ENCODE data around the gene CTU2. TPM values are rescaled to one million over a fixed set of nuclear protein-coding genes. Genes with fewer than 3 reads are reported as not detected.
A peak's percentile ranks its signal among the peaks of the same experiment; 100 is the strongest.

The CTU2 gene
- total and polyA plus RNA-seq, 7 experiments from 2014 or later, result 13.0 to 43.3 (median 26.1) TPM

DNA sequence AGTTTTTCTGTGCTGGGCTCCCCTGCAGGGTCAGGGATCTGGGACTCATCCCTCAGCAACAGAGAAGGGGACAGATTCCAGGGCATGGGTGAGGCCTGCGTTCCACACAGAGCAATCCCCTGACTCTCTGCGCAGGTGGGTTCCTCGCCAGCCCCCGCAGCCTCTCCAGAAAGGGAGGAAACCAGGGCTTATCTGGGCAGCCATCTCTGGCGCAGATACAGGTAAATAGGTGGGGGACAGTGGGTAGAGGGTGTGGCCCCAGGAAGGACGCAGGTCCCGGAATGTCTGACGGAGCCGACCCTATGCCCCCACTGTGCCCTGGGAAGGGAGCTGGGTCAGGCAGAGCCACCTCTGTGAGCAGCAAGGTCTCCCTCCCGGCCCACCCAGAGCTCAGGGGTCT is 55.5 kb downstream of the CTU2 start:
- no peaks in the 10 kb centered on the region for H3K9me3 Mint-ChIP-seq
- Histone ChIP-seq H3K4me1 (ENCODE audit: control insufficient read depth in 2 of 2, insufficient read depth in 2 of 2, low read length in 2 of 2) (peaks cover 3 to 23% of the 10 kb centered on the region in 2 donors), H3K27me3 (ENCODE audit: control insufficient read depth in 2 of 2, insufficient read depth in 2 of 2, low read length in 2 of 2) (no peaks in the 10 kb centered on the region), H3K36me3 (ENCODE audit: control insufficient read depth in 2 of 3, insufficient read depth in 3 of 3, low read length in 3 of 3) (no peaks in the 10 kb centered on the region), H3K9me3 (ENCODE audit: control insufficient read depth in 2 of 3, low read length in 3 of 3) (no peaks in the 10 kb centered on the region), H3K4me3 (ENCODE audit: low read length) (no peak overlapping the region), H3K27ac (ENCODE audit: low read depth, low read length) (no peak overlapping the region)
- ATAC-seq (no peak), DNase-seq (no peak)
- no peak overlapping the region for H3K27ac Mint-ChIP-seq
- CTCF ChIA-PET, result no interaction called here
- H3K4me1 Mint-ChIP-seq, result peaks cover 8 to 25% (median 13%) of the 10 kb centered on the region in 7 donors
- no peak overlapping the region for H3K4me3 Mint-ChIP-seq
- H3K36me3 Mint-ChIP-seq, result peaks cover 0 to 6% (median 0%) of the 10 kb centered on the region in 5 donors
- H3K27me3 Mint-ChIP-seq, result no peaks in the 10 kb centered on the region
- intact Hi-C loops (cut with micrococcal nuclease), result no loop called here
- POLR2A ChIA-PET, result interaction anchor here (1.2 to 1.4 kb wide), 2 partner anchors 16 to 19 kb away, joined by 3 to 7 read pairs; no protein-coding TSS in a partner anchor

DNA sequence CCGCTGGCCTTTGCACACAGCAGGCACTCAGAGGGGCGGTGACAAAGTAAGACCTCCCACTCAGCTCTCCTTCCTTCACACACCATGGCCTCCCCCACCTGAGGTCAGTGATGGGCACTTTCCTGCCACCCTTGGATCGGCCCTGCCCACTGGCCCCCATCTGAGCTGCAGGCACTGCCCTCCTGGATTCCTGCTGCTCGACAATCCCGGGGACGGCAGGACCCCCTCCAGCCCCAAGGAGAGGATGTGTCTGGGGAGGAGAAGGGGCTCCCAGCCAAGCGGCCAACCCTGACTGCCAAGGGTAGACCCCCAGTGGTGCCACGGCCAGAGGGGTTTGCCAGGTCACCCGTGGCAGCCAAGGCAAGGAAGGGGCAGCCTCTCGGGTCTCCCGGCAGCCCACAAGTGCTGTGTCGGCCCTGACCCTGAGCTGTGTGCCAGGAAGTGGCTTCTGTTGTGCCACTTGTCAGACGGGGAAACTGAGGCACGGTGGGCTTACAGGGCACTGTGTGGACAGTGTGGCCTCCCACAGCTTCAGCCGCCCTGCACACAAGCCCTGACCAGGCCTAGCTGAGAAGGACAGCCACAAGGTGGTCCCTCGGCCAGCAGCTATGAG is 56.1 kb downstream of the CTU2 start:
- Histone ChIP-seq H3K36me3 (ENCODE audit: control insufficient read depth in 2 of 3, insufficient read depth in 3 of 3, low read length in 3 of 3) (no peaks in the 10 kb centered on the region), H3K27me3 (ENCODE audit: control insufficient read depth in 2 of 2, insufficient read depth in 2 of 2, low read length in 2 of 2) (no peaks in the 10 kb centered on the region), H3K9me3 (ENCODE audit: control insufficient read depth in 2 of 3, low read length in 3 of 3) (no peaks in the 10 kb centered on the region), H3K4me3 (ENCODE audit: low read length) (no peak overlapping the region), H3K27ac (ENCODE audit: low read depth, low read length) (no peak overlapping the region), H3K4me1 (ENCODE audit: control insufficient read depth in 2 of 2, insufficient read depth in 2 of 2, low read length in 2 of 2) (peaks cover 3 to 27% of the 10 kb centered on the region in 2 donors)
- Mint-ChIP-seq H3K27me3 (no peaks in the 10 kb centered on the region), H3K27ac (no peak overlapping the region), H3K36me3 (peaks cover 0 to 6% (median 0%) of the 10 kb centered on the region in 5 donors), H3K4me3 (no peak overlapping the region), H3K4me1 (peaks cover 8 to 30% (median 17%) of the 10 kb centered on the region in 7 donors), H3K9me3 (peaks cover 0 to 2% (median 0%) of the 10 kb centered on the region in 11 donors)
- intact Hi-C loops (cut with micrococcal nuclease), result no loop called here
- no peak for DNase-seq
- ChIA-PET POLR2A (interaction anchor here (1.2 to 1.4 kb wide), 2 partner anchors 17 to 19 kb away, joined by 3 to 7 read pairs; no protein-coding TSS in a partner anchor), CTCF (interaction anchor here (0.6 kb wide), 1 partner anchor 32 kb away, joined by 3 read pairs; no protein-coding TSS in a partner anchor)
- ATAC-seq, result no peak

DNA sequence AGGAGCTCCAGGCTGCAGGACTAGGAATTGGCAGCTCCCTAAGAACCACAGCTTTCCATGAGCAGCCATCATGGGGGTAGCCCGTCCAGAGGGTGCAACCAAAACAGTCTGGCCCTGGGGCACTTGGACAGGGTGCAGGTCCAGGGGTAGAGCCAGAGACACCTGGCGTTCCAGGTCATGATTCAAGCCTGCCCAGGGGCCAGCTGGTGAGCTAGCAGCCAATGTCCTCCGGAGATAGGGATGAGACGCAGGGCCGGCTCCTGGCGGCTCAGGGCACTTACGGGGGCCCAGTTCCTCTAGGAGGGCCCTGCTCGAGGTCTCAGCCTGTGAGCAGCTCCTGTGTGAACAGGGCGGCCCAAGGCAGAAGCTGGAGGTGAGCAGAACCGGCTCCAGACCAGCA is 56.6 kb downstream of the CTU2 start:
- Histone ChIP-seq H3K4me1 (ENCODE audit: control insufficient read depth in 2 of 2, insufficient read depth in 2 of 2, low read length in 2 of 2) (peaks cover 3 to 32% of the 10 kb centered on the region in 2 donors), H3K4me3 (ENCODE audit: low read length) (no peak overlapping the region), H3K9me3 (ENCODE audit: control insufficient read depth in 2 of 3, low read length in 3 of 3) (no peaks in the 10 kb centered on the region), H3K36me3 (ENCODE audit: control insufficient read depth in 2 of 3, insufficient read depth in 3 of 3, low read length in 3 of 3) (no peaks in the 10 kb centered on the region), H3K27me3 (ENCODE audit: control insufficient read depth in 2 of 2, insufficient read depth in 2 of 2, low read length in 2 of 2) (no peaks in the 10 kb centered on the region), H3K27ac (ENCODE audit: low read depth, low read length) (no peak overlapping the region)
- CTCF ChIA-PET, result interaction anchor here (0.6 kb wide), 1 partner anchor 31 kb away, joined by 3 read pairs; no protein-coding TSS in a partner anchor
- Mint-ChIP-seq H3K36me3 (peaks cover 0 to 6% (median 0%) of the 10 kb centered on the region in 5 donors), H3K9me3 (peaks cover 0 to 2% (median 0%) of the 10 kb centered on the region in 11 donors), H3K4me1 (peaks cover 8 to 30% (median 20%) of the 10 kb centered on the region in 7 donors), H3K27ac (peak overlapping the region in 1 of 9 donors; percentile 37), H3K27me3 (no peaks in the 10 kb centered on the region), H3K4me3 (no peak overlapping the region)
- intact Hi-C loops (cut with micrococcal nuclease), result no loop called here
- no peak for ATAC-seq
- POLR2A ChIA-PET, result interaction anchor here (1.2 to 1.4 kb wide), 2 partner anchors 18 kb away, joined by 3 to 7 read pairs; no protein-coding TSS in a partner anchor
- DNase-seq, result no peak

DNA sequence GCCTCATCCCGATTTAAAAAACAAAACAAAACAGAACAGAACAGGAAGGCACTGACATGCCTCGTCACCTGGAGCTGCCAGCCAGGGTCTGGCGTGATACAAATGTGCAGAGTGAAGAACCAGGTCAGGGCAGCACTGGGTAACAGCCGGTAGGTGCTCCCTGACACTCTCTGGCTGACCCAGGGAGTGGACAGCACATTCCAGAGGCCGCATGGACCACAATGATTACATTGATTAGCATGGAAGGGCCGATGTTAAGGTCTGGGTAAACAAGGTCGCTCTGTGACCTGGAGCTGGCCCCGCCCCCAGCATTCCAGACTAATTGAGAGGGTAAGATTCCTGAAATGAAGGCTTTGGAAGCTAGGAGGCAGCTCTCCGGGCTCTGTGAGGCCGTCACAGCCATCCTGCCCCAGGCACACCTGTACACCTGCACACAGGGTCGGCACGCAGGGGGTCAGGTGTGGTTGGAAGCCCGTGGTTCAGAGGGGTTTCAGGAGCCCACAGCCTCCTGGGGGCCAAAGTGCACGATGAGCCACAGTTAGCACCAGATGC is 57.3 kb downstream of the CTU2 start:
- CTCF ChIA-PET, result no interaction called here
- Histone ChIP-seq H3K27ac (ENCODE audit: low read depth, low read length) (no peak overlapping the region), H3K4me3 (ENCODE audit: low read length) (no peak overlapping the region), H3K9me3 (ENCODE audit: control insufficient read depth in 2 of 3, low read length in 3 of 3) (no peaks in the 10 kb centered on the region), H3K4me1 (ENCODE audit: control insufficient read depth in 2 of 2, insufficient read depth in 2 of 2, low read length in 2 of 2) (peaks cover 0 to 31% of the 10 kb centered on the region in 2 donors), H3K36me3 (ENCODE audit: control insufficient read depth in 2 of 3, insufficient read depth in 3 of 3, low read length in 3 of 3) (no peaks in the 10 kb centered on the region), H3K27me3 (ENCODE audit: control insufficient read depth in 2 of 2, insufficient read depth in 2 of 2, low read length in 2 of 2) (no peaks in the 10 kb centered on the region)
- Mint-ChIP-seq H3K36me3 (peaks cover 0 to 5% (median 0%) of the 10 kb centered on the region in 5 donors), H3K27ac (peak overlapping the region in 2 of 9 donors; percentile 37 to 62), H3K9me3 (peaks cover 0 to 2% (median 0%) of the 10 kb centered on the region in 11 donors), H3K4me3 (no peak overlapping the region), H3K4me1 (peaks cover 7 to 24% (median 19%) of the 10 kb centered on the region in 7 donors), H3K27me3 (no peaks in the 10 kb centered on the region)
- intact Hi-C loops (cut with micrococcal nuclease), result no loop called here
- POLR2A ChIA-PET, result interaction anchor here (1.3 kb wide), 1 partner anchor 17 kb away, joined by 3 read pairs; no protein-coding TSS in a partner anchor
- ATAC-seq (no peak), DNase-seq (no peak)

DNA sequence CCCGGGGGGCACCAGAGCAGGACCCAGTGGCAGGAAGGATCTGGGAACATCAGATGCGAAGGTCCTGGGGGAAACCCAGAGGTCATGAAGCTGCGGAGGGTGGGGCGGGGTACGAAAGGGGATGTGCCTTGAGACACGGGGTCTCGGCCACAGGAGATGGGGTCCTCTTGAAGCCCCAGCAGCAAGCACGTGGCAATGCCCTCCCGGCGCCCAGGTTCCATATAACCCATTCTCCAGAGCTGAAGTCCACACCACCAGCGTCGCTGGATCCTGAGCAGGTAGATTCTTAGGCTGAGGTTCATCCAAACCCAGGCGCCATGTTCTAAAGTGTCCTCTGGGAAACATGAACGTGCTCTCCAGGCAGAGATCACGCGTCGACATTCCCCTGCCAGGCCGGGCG is 57.8 kb downstream of the CTU2 start:
- Mint-ChIP-seq H3K9me3 (peaks cover 0 to 2% (median 0%) of the 10 kb centered on the region in 11 donors), H3K4me3 (no peak overlapping the region), H3K27me3 (no peaks in the 10 kb centered on the region), H3K4me1 (peaks cover 6 to 23% (median 16%) of the 10 kb centered on the region in 7 donors), H3K36me3 (peaks cover 0 to under 1% (median 0%) of the 10 kb centered on the region in 5 donors), H3K27ac (no peak overlapping the region)
- CTCF ChIA-PET, result no interaction called here
- H3K9me3 ChIP-seq (ENCODE audit: control insufficient read depth in 2 of 3, low read length in 3 of 3), result no peaks in the 10 kb centered on the region
- H3K27me3 ChIP-seq (ENCODE audit: control insufficient read depth in 2 of 2, insufficient read depth in 2 of 2, low read length in 2 of 2), result no peaks in the 10 kb centered on the region
- H3K4me3 ChIP-seq (ENCODE audit: low read length), result no peak overlapping the region
- intact Hi-C loops (cut with micrococcal nuclease), result no loop called here
- POLR2A ChIA-PET, result interaction anchor here (1.3 kb wide), 1 partner anchor 17 kb away, joined by 3 read pairs; no protein-coding TSS in a partner anchor
- H3K27ac ChIP-seq (ENCODE audit: low read depth, low read length), result no peak overlapping the region
- H3K36me3 ChIP-seq (ENCODE audit: control insufficient read depth in 2 of 3, insufficient read depth in 3 of 3, low read length in 3 of 3), result no peaks in the 10 kb centered on the region
- no peak for DNase-seq
- ATAC-seq, result no peak
- H3K4me1 ChIP-seq (ENCODE audit: control insufficient read depth in 2 of 2, insufficient read depth in 2 of 2, low read length in 2 of 2), result peaks cover 0 to 26% of the 10 kb centered on the region in 2 donors

DNA sequence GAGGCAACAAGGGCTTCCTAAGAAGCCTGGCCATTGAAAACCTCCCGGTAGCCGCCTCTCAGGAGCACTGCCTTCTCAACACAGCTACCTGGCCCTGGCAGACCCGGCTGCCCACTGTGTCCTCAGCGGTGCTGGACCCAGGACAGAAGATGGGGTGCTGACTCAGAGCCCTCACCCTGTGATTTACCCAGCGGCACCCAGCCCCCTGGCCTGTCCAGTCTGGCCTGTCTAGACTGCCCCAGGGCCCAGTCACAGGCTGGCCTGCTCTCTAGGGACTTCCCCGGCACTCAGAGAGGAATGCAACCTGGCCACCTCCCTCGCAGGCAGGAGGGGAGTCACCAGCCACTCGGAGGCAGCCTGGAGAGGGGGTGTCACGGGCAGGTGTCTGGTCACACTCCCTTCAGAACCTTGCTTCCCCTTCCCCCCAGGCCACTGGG is 58.6 kb downstream of the CTU2 start:
- Histone ChIP-seq H3K36me3 (ENCODE audit: control insufficient read depth in 2 of 3, insufficient read depth in 3 of 3, low read length in 3 of 3) (no peaks in the 10 kb centered on the region), H3K27me3 (ENCODE audit: control insufficient read depth in 2 of 2, insufficient read depth in 2 of 2, low read length in 2 of 2) (no peaks in the 10 kb centered on the region)
- no peak overlapping the region for H3K27ac Mint-ChIP-seq

More for the DNA sequence above, 58.6 kb downstream of the CTU2 start:
- H3K27ac ChIP-seq (ENCODE audit: low read depth, low read length), result no peak overlapping the region
- ChIA-PET POLR2A (interaction anchor here (0.6 to 1.3 kb wide), 2 partner anchors 16 kb away, joined by 3 read pairs; no protein-coding TSS in a partner anchor), CTCF (no interaction called here)
- no peak for ATAC-seq
- H3K36me3 Mint-ChIP-seq, result no peaks in the 10 kb centered on the region
- peaks cover 0 to 2% (median 0%) of the 10 kb centered on the region in 11 donors for H3K9me3 Mint-ChIP-seq
- no peak overlapping the region for H3K4me3 ChIP-seq (ENCODE audit: low read length)
- H3K4me1 Mint-ChIP-seq, result peaks cover 6 to 25% (median 17%) of the 10 kb centered on the region in 7 donors
- H3K4me3 Mint-ChIP-seq, result no peak overlapping the region
- no peaks in the 10 kb centered on the region for H3K27me3 Mint-ChIP-seq
- intact Hi-C loops (cut with micrococcal nuclease), result no loop called here
- no peaks in the 10 kb centered on the region for H3K9me3 ChIP-seq (ENCODE audit: control insufficient read depth in 2 of 3, low read length in 3 of 3)
- no peak for DNase-seq
- peaks cover 2 to 25% of the 10 kb centered on the region in 2 donors for H3K4me1 ChIP-seq (ENCODE audit: control insufficient read depth in 2 of 2, insufficient read depth in 2 of 2, low read length in 2 of 2)

Measured in naive thymus-derived CD4-positive, alpha-beta T cell (primary cell).